ENCODE data around the gene IFT52.

GRCh38 chr20:43680981-43681380, 90.2 kb downstream of the IFT52 start:
- no peak for TF ChIP-seq CTCF (conservative IDR thresholded peaks at IDR 0.05; ENCODE audit: low read length)
- no peak for TF ChIP-seq EZH2phosphoT487 (IDR thresholded peaks at IDR 0.05; ENCODE audit: borderline replicate concordance, low read depth, low read length)

Data from OCI-LY7 (cell line).